Breast epithelium (tissue), 3 donors: Measurements from ENCODE around the gene CCN6.

Source experiments
- CTCF ChIP-seq, 3 donors: fragments of 450-650 bp; IDR thresholded peaks; one replicate each; pipeline ENCODE4 v1.5.1; 2016 to 2017; ENCODE audit warnings: antibody characterized with exemption in 3 of 3, mild to moderate bottlenecking in 3 of 3, moderate library complexity in 3 of 3
- POLR2AphosphoS5 ChIP-seq, 3 donors: sonication (generic); formaldehyde crosslinking; IDR thresholded peaks; one replicate each; pipeline ENCODE4 v1.6.1; 2017; ENCODE audit warnings: antibody characterized with exemption in 3 of 3

- TF ChIP-seq POLR2AphosphoS5 (IDR thresholded peaks at IDR 0.05), result no peak
- no peak for TF ChIP-seq CTCF (IDR thresholded peaks at IDR 0.05)
Observed at GRCh38 chr6:112024464-112024863, 29.4 kb upstream of the CCN6 start.
